ENCODE data around the gene CACNG4.
A peak's percentile ranks its signal among the peaks of the same experiment; 100 is the strongest.

Gene CACNG4

GRCh38 chr17:67066717-67067116 lies 102.2 kb downstream of the CACNG4 start:
- DNase-seq (ENCODE audit: low spot score), result no peak

DNA sequence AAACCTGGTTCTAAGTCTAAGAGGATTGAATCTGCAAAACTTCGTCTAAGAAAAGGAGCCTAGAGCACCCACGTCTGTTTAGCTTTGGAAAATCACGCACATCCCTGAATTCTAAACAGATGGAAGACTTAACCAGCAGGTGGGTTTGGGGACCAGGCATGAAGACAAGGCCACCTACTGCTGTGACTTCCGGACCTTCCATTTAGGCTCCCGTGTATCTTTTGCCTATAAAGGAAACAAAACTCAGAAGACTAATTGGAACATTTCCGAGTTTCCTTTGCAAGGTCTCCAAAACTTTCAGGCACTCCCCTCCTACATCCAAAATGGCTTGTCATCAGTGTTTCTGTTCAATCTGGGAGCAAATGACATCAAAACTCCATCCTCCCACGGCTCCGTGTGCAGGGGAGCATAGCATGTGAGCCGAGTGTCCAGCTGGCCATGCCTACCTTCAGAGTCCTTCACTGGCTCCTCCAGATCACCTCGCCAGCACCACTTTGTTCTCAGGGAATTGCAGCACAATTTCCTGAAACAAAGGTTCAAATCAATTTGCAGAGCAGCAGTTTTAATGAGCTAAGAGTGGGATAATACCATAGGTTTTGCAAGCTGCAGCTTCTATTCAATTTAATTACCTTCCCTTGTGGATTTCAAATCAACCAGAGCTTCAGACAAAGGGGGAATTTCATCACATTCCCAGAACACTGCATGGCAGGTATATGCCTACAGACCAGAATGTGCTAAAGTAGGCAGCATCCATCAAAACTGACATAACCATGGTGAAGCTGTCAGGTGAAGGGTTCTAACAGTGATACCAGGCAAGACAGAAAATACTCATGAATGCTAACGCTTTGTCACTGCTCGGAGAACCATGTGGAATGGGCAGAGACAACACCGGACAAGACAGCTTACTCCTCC lies 103.3 kb downstream of the CACNG4 start:
- peak; percentile 84 for DNase-seq (ENCODE audit: low spot score)

- no peak for DNase-seq (ENCODE audit: low spot score)
These were observed 104.5 kb downstream of the CACNG4 start for GRCh38 chr17:67068999-67069398.

DNA sequence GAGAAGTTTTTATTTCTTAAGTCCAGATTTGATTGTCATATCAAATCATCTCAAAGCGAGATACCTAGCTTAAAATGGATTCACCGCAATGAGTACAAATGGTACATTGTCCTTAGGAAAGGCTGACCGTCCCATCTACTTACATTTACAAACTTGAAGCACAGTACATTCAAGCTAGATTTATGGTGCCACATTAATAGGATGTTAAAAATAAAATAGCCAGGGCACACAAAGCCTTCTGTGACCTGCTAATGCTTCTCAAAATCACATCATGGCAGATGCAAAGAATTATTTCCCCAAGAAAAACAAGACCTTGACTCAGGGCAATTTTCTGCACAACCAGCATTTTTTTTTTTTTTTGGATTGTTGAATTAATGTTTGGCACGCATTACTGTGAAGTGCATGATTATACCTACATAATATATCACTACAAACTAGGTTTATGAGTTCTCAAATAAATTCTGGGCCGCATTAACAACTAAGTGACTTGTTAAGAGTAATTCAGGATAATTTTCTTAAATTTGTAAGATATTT lies 105.2 kb downstream of the CACNG4 start:
- no peak for DNase-seq (ENCODE audit: low spot score)

DNA sequence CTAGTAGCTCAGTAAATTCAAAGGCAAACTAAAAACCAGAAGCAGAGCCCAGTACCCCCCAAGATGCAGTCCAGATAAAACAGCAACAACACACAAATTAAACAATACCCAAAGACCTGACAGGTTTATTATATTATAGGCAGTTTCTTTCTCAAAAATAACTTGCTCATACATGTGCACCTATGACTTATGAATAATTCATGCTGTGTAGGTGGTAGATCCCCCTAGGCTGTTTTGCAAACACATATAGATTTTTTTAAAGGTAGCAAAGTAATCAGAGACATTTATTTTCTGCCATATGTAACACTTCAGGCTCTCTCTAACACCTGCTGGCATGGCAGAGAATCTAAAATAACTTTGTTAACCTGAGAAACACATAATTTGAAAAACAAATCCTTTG lies 107.1 kb downstream of the CACNG4 start:
- no peak for DNase-seq (ENCODE audit: low spot score)

DNA sequence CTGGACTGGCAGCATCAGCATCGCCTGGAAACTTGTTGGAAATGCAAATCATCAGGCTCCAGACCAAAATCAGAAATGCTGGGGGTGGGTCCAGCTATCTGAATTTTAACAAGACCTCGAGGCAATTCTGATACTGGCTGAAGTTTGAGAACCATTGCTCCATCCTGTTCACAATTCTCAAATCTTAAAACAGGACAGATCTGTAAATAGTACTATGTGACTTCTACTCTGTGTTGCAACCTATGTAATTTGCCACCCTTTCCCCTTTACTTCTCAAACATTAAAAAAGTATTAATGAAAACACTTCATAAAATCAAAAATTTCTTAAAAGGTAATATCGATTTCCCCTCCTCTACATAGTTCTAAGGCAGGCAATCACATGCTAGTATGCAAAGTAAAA lies 108.4 kb downstream of the CACNG4 start:
- no peak for DNase-seq (ENCODE audit: low spot score)

- no peak for DNase-seq (ENCODE audit: low spot score)
These were observed 110.3 kb downstream of the CACNG4 start for GRCh38 chr17:67074781-67075180.

- DNase-seq (ENCODE audit: low spot score), result no peak
These were observed 111.8 kb downstream of the CACNG4 start for GRCh38 chr17:67076290-67076689.

GRCh38 chr17:67078292-67078691 lies 113.8 kb downstream of the CACNG4 start:
- DNase-seq (ENCODE audit: low spot score), result no peak

DNA sequence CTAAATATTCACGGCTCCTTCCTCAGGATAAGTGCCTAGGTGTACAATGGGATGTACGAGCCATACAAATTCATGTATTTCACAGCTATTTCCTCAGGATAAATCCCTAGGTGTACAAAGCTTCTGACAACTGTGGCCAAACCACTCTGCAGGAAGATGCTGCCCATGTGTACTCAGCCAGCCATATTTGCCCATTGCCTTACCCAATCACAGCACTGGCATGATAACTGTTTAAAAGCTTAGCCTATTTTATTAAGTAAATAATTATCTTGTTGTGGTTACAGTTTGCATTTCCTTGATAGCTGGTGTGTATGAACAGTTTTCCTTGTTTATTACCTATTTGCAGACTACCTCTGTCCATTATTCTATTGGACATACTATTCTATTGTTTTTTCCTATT lies 115.0 kb downstream of the CACNG4 start:
- no peak for DNase-seq (ENCODE audit: low spot score)

DNA sequence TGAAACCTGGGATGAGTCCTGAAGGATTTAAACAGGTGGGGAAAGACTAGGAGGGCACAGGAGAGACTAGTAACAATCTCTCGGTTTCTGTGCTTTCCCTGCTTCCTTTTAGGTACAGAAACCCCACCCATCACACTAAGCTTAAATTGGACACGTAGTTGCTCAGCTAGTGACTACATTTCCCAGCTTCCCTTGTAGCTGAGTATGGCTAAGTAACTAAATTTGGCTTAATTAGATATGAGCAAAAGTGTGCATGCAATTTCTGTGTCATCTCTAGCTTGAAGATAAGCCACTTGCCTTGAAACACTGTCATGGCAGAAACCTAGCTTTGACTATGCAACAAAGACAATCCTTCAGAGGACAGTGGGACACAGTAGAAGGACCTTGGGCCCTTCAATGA lies 116.3 kb downstream of the CACNG4 start:
- no peak for DNase-seq (ENCODE audit: low spot score)

DNA sequence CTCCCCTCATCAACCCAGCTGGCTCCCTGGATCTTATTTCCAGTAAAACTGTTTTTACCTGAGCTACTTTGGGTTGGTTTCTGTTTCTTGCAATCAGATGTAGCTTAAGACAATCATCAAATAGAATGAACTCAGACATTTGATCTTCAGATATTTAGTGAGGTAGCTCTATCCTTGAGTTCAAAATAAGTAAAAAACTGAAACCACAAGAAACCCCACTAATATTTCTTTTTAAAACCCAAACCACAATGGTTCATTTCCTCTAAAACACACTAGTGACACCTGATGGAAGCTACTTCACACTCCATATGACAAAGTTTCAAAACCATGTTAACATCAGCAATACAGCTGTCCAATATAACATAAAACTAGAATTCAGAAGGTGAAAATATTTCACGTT lies 117.6 kb downstream of the CACNG4 start:
- DNase-seq (ENCODE audit: low spot score), result no peak

Measured in putamen (tissue), 1 donor.